Esophagus muscularis mucosa (tissue), 3 donors: ENCODE measurements around the gene COX7A2.

Experiments
- CTCF ChIP-seq, 3 experiments: fragments of 200-600 bp in 2 of 3; fragments of 450-650 bp in 1 of 3; sonication (generic) in 2 of 3; IDR thresholded peaks; one replicate each; pipeline ENCODE4 v1.5.1; 2017 to 2019; ENCODE audit warnings: antibody characterized with exemption in 3 of 3, mild to moderate bottlenecking in 2 of 3, moderate library complexity in 1 of 3
- POLR2A ChIP-seq: fragments of 450-650 bp; IDR thresholded peaks from one replicate; pipeline ENCODE4 v1.6.1; 2017; ENCODE audit warnings: antibody characterized with exemption, moderate library complexity, mild to moderate bottlenecking, low read depth
- POLR2AphosphoS5 ChIP-seq, 2 donors: sonication (generic); formaldehyde crosslinking; IDR thresholded peaks; one replicate each; pipeline ENCODE4 v1.6.1; 2017; ENCODE audit warnings: antibody characterized with exemption in 2 of 2

- no peak for TF ChIP-seq CTCF (IDR thresholded peaks at IDR 0.05)
- no peak for TF ChIP-seq POLR2AphosphoS5 (IDR thresholded peaks at IDR 0.05)
- no peak for TF ChIP-seq POLR2A
Observed at GRCh38 chr6:75201021-75201420, 42.6 kb downstream of the COX7A2 start.
